ENCODE measurements around the gene GLIPR2.

- TF ChIP-seq CTCF (IDR thresholded peaks at IDR 0.05; ENCODE audit: low read depth, low read length) (no peak), EZH2phosphoT487 (IDR thresholded peaks at IDR 0.05; ENCODE audit: low read depth) (no peak)
Measured at GRCh38 chr9:36091026-36091953, 45.2 kb upstream of the GLIPR2 start.
